ENCODE results near the gene UBE2QL1. TPM values are rescaled to one million over a fixed set of nuclear protein-coding genes. Genes with fewer than 3 reads are reported as not detected.

Gene UBE2QL1
- total RNA-seq, 2 experiments from 2014 or later = not detected

GRCh38 chr5:6520201-6520600 lies 71.5 kb downstream of the UBE2QL1 start:
- Histone ChIP-seq H4K20me1 (ENCODE audit: insufficient read depth, low read length) (no peaks in the 10 kb centered on the region), H3K4me1 (ENCODE audit: insufficient read depth, low read length, poor library complexity, severe bottlenecking) (no peaks in the 10 kb centered on the region), H3K9me3 (ENCODE audit: low read length) (no peaks in the 10 kb centered on the region), H3K4me3 (ENCODE audit: low read depth, low read length, poor library complexity, severe bottlenecking) (no peak overlapping the region), H3K27ac (ENCODE audit: low read depth, low read length, poor library complexity, severe bottlenecking) (no peak overlapping the region), H3K79me2 (ENCODE audit: insufficient read depth, low read depth, low read length) (no peaks in the 10 kb centered on the region), H3K9me2 (ENCODE audit: insufficient read depth, low read length) (no peaks in the 10 kb centered on the region), H3K4me2 (ENCODE audit: low read length) (no peak overlapping the region), H3K36me3 (ENCODE audit: insufficient read depth, low read length) (no peaks in the 10 kb centered on the region), H2AFZ (ENCODE audit: low read length) (no peak overlapping the region)
- DNase-seq (ENCODE audit: low spot score) = no peak
- intact Hi-C loops (cut with micrococcal nuclease; ENCODE audit: unreplicated experiment) = no loop called here
- TF ChIP-seq, protein P1, sequence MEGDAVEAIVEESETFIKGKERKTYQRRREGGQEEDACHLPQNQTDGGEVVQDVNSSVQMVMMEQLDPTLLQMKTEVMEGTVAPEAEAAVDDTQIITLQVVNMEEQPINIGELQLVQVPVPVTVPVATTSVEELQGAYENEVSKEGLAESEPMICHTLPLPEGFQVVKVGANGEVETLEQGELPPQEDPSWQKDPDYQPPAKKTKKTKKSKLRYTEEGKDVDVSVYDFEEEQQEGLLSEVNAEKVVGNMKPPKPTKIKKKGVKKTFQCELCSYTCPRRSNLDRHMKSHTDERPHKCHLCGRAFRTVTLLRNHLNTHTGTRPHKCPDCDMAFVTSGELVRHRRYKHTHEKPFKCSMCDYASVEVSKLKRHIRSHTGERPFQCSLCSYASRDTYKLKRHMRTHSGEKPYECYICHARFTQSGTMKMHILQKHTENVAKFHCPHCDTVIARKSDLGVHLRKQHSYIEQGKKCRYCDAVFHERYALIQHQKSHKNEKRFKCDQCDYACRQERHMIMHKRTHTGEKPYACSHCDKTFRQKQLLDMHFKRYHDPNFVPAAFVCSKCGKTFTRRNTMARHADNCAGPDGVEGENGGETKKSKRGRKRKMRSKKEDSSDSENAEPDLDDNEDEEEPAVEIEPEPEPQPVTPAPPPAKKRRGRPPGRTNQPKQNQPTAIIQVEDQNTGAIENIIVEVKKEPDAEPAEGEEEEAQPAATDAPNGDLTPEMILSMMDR (conservative IDR thresholded peaks at IDR 0.05; ENCODE audit: low read length) = no peak
- TF ChIP-seq EZH2phosphoT487 (IDR thresholded peaks at IDR 0.05; ENCODE audit: borderline replicate concordance, low read depth, low read length) = no peak
- BruUV-seq (replicated peaks) = no TSS peak
- POLR2A ChIA-PET = no interaction called here
- CTCF ChIA-PET (ENCODE audit: unreplicated experiment) = no interaction called here

GRCh38 chr5:6522331-6522730 lies 73.7 kb downstream of the UBE2QL1 start:
- POLR2A ChIA-PET = no interaction called here
- no TSS peak for BruUV-seq (replicated peaks)
- no peaks in the 10 kb centered on the region for H3K9me3 ChIP-seq (ENCODE audit: low read length)

DNA sequence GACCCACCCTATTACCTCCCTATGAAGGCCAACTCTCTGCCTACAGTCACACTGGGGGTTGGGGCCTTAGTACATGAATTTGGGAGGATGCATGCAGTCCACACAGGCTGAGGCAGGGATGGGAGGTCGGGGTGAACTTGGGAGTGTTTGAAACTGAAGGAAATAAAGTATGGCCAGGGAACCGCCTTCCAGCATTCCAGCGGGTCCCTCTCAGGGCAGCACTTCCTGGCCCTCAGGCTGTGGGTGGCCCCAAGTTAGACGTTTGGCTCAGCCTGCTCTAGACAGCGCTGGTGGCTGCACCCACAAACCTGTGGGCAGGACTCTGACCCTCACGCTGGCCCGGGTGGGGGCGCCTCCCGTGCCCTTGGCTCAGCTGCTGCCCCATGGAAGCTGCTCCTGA lies 74.3 kb downstream of the UBE2QL1 start:
- H3K36me3 ChIP-seq (ENCODE audit: insufficient read depth, low read length) = no peaks in the 10 kb centered on the region
- no peaks in the 10 kb centered on the region for H3K4me1 ChIP-seq (ENCODE audit: insufficient read depth, low read length, poor library complexity, severe bottlenecking)
- H3K9me2 ChIP-seq (ENCODE audit: insufficient read depth, low read length) = no peaks in the 10 kb centered on the region
- no peak overlapping the region for H3K4me3 ChIP-seq (ENCODE audit: low read depth, low read length, poor library complexity, severe bottlenecking)
- no peak overlapping the region for H2AFZ ChIP-seq (ENCODE audit: low read length)
- H3K4me2 ChIP-seq (ENCODE audit: low read length) = no peak overlapping the region
- ChIA-PET CTCF (ENCODE audit: unreplicated experiment) (no interaction called here), POLR2A (no interaction called here)
- no peaks in the 10 kb centered on the region for H3K9me3 ChIP-seq (ENCODE audit: low read length)
- H3K27ac ChIP-seq (ENCODE audit: low read depth, low read length, poor library complexity, severe bottlenecking) = no peak overlapping the region
- no peaks in the 10 kb centered on the region for H4K20me1 ChIP-seq (ENCODE audit: insufficient read depth, low read length)
- intact Hi-C loops (cut with micrococcal nuclease; ENCODE audit: unreplicated experiment) = no loop called here
- DNase-seq (ENCODE audit: low spot score) = no peak
- TF ChIP-seq, protein P1 (conservative IDR thresholded peaks at IDR 0.05; ENCODE audit: low read length) = no peak
- H3K79me2 ChIP-seq (ENCODE audit: insufficient read depth, low read depth, low read length) = no peaks in the 10 kb centered on the region
- no TSS peak for BruUV-seq (replicated peaks)

More at GRCh38 chr5:6522331-6522730, 73.7 kb downstream of the UBE2QL1 start:
- no peak for DNase-seq (ENCODE audit: low spot score)
- H4K20me1 ChIP-seq (ENCODE audit: insufficient read depth, low read length) = no peaks in the 10 kb centered on the region
- CTCF ChIA-PET (ENCODE audit: unreplicated experiment) = no interaction called here
- H3K4me3 ChIP-seq (ENCODE audit: low read depth, low read length, poor library complexity, severe bottlenecking) = no peak overlapping the region
- no peak overlapping the region for H3K4me2 ChIP-seq (ENCODE audit: low read length)
- no peak overlapping the region for H2AFZ ChIP-seq (ENCODE audit: low read length)
- H3K79me2 ChIP-seq (ENCODE audit: insufficient read depth, low read depth, low read length) = no peaks in the 10 kb centered on the region
- TF ChIP-seq, protein P1 (conservative IDR thresholded peaks at IDR 0.05; ENCODE audit: low read length) = no peak
- no peak for TF ChIP-seq EZH2phosphoT487 (IDR thresholded peaks at IDR 0.05; ENCODE audit: borderline replicate concordance, low read depth, low read length)
- no peak overlapping the region for H3K27ac ChIP-seq (ENCODE audit: low read depth, low read length, poor library complexity, severe bottlenecking)
- no peaks in the 10 kb centered on the region for H3K36me3 ChIP-seq (ENCODE audit: insufficient read depth, low read length)
- H3K4me1 ChIP-seq (ENCODE audit: insufficient read depth, low read length, poor library complexity, severe bottlenecking) = no peaks in the 10 kb centered on the region
- intact Hi-C loops (cut with micrococcal nuclease; ENCODE audit: unreplicated experiment) = no loop called here
- no peaks in the 10 kb centered on the region for H3K9me2 ChIP-seq (ENCODE audit: insufficient read depth, low read length)
